Activated naive CD4-positive, alpha-beta T cell treated with anti-CD3 and anti-CD28 coated beads for 36 hours (primary cell): Measurements from ENCODE around the gene MSMO1. TPM values are rescaled to one million over a fixed set of nuclear protein-coding genes. Genes with fewer than 3 reads are reported as not detected.
A peak's percentile ranks its signal among the peaks of the same experiment; 100 is the strongest.

ENCODE experiments used
- CTCF ChIA-PET: fragments of 350-600 bp; sonication (Branson Sonifier 250); formaldehyde crosslinking; loops from one replicate; lab custom pipeline; 2021; ENCODE audit warnings: antibody characterized with exemption; lab: Charles Lee
- DNase-seq: peaks from one replicate; pipeline ENCODE4 v3.0.0-alpha.2; 2020
- H3K27ac Mint-ChIP-seq: one replicate; pipeline ENCODE4 v1.8.0; 2021; ENCODE audit warnings: mild to moderate bottlenecking, mixed read lengths
- H3K27me3 Mint-ChIP-seq: one replicate; pipeline ENCODE4 v1.8.0; 2021; ENCODE audit warnings: low read depth, mixed read lengths
- H3K36me3 Mint-ChIP-seq: one replicate; pipeline ENCODE4 v1.8.0; 2021; ENCODE audit warnings: low read depth, mixed read lengths
- H3K4me1 Mint-ChIP-seq: one replicate; pipeline ENCODE4 v1.8.0; 2021; ENCODE audit warnings: low read depth, mixed read lengths
- H3K4me3 Mint-ChIP-seq: one replicate; pipeline ENCODE4 v1.8.0; 2021; ENCODE audit warnings: mild to moderate bottlenecking, moderate library complexity, mixed read lengths
- H3K9me3 Mint-ChIP-seq: one replicate; pipeline ENCODE4 v1.8.0; 2021; ENCODE audit warnings: mixed read lengths
- intact Hi-C: fragments of 100-400 bp; cut with micrococcal nuclease; formaldehyde crosslinking; loops from one replicate; pipeline ENCODE4 v1.15.1; 2023
- total RNA-seq, 2 experiments: library from RNA; stranded (reverse); gene quantifications; one replicate each; pipeline ENCODE4 v1.2.3, GENCODE V29; 2021

Gene MSMO1
- total RNA-seq, 2 experiments from 2014 or later = 61.2 to 72.1 TPM

DNA sequence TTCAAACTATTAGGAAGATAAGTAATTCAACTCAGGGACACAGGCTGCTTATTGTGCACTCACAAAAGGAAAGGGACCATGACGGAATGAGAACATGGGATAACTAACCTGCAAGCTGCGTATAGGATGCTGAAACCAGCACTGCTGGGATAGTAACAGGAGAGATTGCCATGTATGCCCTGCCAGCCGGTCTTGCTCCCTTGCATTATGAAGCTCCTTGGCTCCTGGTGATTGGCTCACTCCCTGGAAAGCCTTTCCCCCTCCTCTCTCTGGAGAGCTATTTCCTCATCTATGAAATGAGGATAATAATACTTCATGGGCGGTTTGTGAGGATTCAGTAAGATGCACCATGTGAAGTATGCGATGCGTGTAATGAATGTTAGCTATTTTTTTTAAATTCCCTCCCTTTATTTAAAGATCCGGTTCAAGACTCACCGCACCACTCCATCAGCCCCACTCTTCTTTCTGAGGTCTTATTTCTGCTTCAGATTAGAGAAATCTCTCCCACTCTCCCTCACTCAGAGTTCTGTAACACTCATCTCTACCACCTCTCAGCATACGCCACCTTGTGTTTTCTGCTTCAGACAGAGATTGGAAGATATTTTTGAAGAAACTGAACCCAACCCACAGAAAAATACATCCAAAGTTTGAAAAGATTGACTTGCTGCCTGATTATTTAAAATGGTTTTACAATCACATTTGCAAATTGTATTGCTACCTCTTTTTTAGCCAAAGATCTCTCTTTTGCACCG lies 18.4 kb downstream of the MSMO1 start:
- CTCF ChIA-PET = interaction anchor here (1.0 to 1.6 kb wide), 4 partner anchors 12 to 233 kb away, joined by 3 to 11 read pairs (median 4); partner anchors contain the start of gene TMEM192
- H3K4me3 Mint-ChIP-seq = no peak overlapping the region
- intact Hi-C loops = no loop called here
- no peaks in the 10 kb centered on the region for H3K4me1 Mint-ChIP-seq
- H3K27me3 Mint-ChIP-seq = no peaks in the 10 kb centered on the region
- H3K27ac Mint-ChIP-seq = no peak overlapping the region
- DNase-seq = no peak
- H3K9me3 Mint-ChIP-seq = no peaks in the 10 kb centered on the region
- peaks cover 3% of the 10 kb centered on the region for H3K36me3 Mint-ChIP-seq

DNA sequence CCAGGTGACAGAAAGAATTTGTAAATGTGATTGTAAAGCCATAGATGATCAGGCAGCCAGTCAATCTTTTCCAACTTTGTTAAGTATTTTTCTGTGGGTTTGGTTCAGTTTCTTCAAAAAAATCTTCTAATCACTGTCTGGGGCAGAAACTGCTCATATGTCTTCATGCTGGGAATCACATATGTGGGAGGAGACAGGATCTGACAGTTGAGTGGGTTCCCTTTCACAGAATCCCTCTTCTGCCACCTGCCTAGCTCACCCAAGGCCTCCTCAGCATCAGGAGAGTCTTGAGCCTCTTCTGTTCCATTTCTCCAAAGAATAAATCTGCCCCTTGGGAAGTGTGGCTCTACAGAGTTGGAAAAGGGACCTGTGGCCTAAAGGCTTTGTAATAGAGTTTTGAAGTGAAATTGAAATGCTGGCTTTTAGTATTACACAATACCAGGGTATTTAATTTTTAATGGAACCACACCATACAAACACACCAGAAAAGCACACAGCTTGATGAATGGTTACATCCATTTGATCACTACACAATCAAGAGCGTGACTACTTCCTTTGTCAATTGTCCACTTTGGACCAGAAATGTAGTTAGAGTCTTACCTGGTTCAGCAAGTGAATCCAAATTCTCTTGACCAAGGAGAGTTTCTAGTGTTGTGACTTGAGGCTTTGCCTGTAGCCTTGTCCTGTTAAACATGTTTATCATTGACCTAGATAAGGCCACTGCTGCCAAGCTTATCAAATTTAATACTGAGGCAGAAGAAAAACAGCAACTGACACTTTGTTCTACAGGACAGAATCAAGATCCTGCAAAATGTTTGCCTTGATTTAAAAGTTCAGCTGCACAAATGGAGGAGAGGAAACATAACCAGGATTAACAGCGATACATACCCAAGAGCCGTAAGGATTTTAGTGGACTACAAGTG lies 20.4 kb downstream of the MSMO1 start:
- intact Hi-C loops = no loop called here
- no peak overlapping the region for H3K4me3 Mint-ChIP-seq
- no peaks in the 10 kb centered on the region for H3K9me3 Mint-ChIP-seq
- peaks cover 1% of the 10 kb centered on the region for H3K36me3 Mint-ChIP-seq
- CTCF ChIA-PET = interaction anchor here (0.9 to 2.1 kb wide), 4 partner anchors 11 to 217 kb away, joined by 3 to 7 read pairs (median 4); no protein-coding TSS in a partner anchor
- H3K4me1 Mint-ChIP-seq = no peaks in the 10 kb centered on the region
- H3K27ac Mint-ChIP-seq = no peak overlapping the region
- H3K27me3 Mint-ChIP-seq = no peaks in the 10 kb centered on the region
- no peak for DNase-seq

DNA sequence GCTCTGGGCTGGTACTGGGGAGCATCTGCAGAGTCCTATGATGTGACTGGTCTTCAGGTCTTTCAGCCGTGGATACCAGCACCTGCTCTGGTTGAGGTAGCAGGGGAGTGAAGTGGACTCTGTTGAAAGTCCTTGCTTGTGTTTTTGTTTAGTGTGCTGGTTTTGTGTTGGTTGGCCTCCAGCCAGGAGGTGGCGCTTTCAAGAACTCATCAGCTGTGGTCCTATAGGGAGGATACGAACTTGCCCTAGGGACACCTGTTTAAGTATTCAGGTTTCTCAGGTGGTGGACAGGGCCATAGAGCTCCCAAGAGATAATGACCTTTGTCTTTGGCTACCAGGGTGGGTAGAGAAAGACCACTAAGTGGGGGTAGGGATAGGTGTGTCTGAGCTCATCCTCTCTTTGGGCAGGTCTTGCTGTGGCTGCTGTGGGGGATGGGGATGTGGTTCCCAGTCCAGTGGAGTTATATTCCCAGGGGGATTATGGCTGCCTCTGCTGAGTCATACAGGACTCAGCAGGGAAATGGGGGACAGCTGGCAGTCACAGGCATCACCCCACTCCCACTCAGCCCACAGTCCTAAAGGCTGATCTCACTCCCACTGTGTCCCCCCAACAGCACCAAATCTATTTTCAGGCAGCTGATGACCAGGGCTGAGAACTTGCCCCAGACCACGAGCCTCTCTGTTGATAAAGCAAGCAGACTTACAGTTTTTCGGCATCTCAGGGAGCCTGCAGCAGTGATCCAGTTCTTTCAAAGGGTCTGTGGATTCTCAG lies 24.1 kb downstream of the MSMO1 start:
- CTCF ChIA-PET = interaction anchor here (0.7 to 2.4 kb wide), 3 partner anchors 9 to 220 kb away, joined by 3 to 6 read pairs (median 5); no protein-coding TSS in a partner anchor
- Mint-ChIP-seq H3K4me1 (no peaks in the 10 kb centered on the region), H3K27ac (no peak overlapping the region), H3K9me3 (no peaks in the 10 kb centered on the region), H3K36me3 (no peaks in the 10 kb centered on the region), H3K27me3 (peaks cover 7% of the 10 kb centered on the region), H3K4me3 (no peak overlapping the region)
- no peak for DNase-seq
- intact Hi-C loops = no loop called here

DNA sequence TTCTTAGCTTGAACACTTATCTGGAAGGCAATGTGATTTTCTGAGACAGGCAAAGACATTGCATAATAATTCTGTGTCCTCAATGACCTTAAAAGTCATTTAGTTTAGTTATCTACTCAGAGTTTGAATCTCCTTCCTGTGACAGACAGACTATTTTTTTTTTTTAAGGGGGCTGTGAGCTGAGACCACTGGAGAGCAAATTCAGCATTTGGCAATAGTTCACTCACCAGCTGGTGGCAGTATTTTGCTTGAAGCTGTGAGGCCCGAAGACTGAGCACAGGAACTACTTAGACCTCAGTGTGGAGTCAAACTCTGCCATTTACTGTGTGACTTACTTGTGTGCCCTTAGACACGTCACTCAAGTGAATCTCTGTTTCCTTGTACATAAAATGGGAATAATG lies 28.4 kb downstream of the MSMO1 start:
- H3K9me3 Mint-ChIP-seq = no peaks in the 10 kb centered on the region
- no peak overlapping the region for H3K27ac Mint-ChIP-seq
- CTCF ChIA-PET = interaction anchor here (0.6 to 1.9 kb wide), 7 partner anchors 13 to 243 kb away, joined by 3 to 9 read pairs (median 3); partner anchors contain the start of gene TMEM192
- peaks cover 15% of the 10 kb centered on the region for H3K27me3 Mint-ChIP-seq
- H3K36me3 Mint-ChIP-seq = no peaks in the 10 kb centered on the region
- H3K4me1 Mint-ChIP-seq = no peaks in the 10 kb centered on the region
- intact Hi-C loops = loop anchor here (1.0 to 2.0 kb wide), 2 partner anchors 23 to 108 kb away; partner anchors contain the start of gene CPE
- peak; percentile 29 for DNase-seq
- H3K4me3 Mint-ChIP-seq = no peak overlapping the region

DNA sequence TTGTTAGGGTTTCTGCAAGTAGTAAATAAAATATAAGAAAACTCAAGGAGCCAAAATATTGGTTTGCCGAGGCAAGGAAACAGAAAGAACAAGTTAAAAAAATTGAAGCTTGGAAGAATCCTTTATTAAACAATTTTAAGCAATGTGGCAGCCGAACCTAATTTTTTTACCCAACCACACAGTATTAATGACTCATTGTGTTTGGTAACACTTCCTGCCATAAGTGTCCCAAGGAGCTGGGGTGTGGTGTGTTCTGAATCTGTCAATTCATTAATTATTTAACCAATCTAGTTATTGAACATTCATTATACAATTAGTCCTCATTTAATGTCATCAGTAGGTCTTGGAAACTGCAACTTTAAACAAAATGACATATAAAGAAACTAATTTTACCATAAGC lies 32.0 kb downstream of the MSMO1 start:
- DNase-seq = no peak
- intact Hi-C loops = no loop called here
- CTCF ChIA-PET = interaction anchor here (0.7 to 1.6 kb wide), 3 partner anchors 12 to 229 kb away, joined by 3 to 5 read pairs (median 4); partner anchors contain the start of gene CPE
- Mint-ChIP-seq H3K9me3 (no peaks in the 10 kb centered on the region), H3K4me1 (no peaks in the 10 kb centered on the region), H3K27ac (no peak overlapping the region), H3K36me3 (no peaks in the 10 kb centered on the region), H3K4me3 (no peak overlapping the region), H3K27me3 (peaks cover 20% of the 10 kb centered on the region)

DNA sequence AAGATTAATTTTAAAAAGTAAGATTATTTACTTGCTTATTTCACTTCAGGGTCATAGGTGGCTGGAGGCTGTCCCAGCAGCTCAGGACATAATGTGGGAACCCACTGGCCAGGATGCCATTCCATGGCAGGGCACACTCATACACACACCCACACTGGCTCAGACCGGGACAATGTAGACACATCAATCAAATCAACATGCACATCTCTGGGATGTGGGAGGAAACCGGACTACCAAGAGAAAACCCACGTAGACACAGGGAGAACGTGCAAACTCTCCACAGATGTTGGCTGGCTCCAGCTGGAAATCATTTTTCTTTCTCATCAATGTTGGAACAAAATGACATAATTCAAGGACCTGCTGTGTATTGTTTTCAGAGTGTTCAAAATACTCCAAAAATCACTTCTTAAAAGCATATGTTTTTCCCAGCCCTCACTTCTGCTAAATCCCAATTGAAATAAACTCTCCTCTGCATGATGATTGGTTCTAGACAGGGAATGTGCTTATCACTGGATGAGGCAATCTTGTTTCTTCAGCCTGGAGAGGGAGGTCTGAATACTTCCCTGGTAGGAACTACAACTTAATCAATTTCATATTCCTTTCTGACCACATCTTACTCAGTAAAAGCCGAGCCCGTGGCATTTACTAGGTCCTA lies 32.7 kb downstream of the MSMO1 start:
- no peaks in the 10 kb centered on the region for H3K4me1 Mint-ChIP-seq
- DNase-seq = no peak
- CTCF ChIA-PET = interaction anchor here (0.6 to 1.6 kb wide), 4 partner anchors 18 to 247 kb away, joined by 3 to 5 read pairs (median 4); partner anchors contain the start of genes CPE and TMEM192
- H3K27me3 Mint-ChIP-seq = peaks cover 20% of the 10 kb centered on the region
- H3K9me3 Mint-ChIP-seq = no peaks in the 10 kb centered on the region
- H3K4me3 Mint-ChIP-seq = no peak overlapping the region
- intact Hi-C loops = no loop called here
- no peaks in the 10 kb centered on the region for H3K36me3 Mint-ChIP-seq
- H3K27ac Mint-ChIP-seq = no peak overlapping the region

DNA sequence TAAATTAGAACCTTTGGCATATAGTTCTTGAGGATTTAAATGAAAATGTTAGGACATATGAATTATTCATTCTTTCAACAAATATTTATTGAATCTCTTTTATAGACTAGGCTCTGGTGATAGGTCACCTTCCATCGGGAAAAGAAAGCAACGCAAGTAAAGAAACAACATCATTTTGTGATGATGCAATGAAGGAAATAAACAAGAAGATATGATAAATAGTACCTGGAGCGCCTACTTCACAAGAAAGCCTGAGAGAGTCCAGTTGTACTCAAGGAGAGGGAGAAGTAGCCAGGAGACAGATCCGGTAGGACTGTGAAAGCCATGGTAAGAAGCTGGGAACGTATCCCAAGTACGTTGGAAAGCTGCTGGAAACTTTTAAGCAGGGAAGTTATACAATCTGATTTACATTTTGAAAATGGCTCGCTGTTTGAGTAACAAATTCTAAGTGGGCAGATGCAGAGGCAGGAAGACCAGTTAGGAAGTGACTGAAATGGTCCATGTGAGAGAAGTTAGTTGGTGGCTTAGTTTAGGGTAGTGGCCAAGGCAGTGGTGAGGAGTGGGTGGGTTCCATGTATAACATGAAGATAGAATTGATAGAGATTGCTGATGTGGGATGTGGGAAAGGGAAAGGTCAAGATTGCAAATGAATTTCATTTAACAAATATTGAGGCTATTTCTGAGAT lies 33.7 kb downstream of the MSMO1 start:
- Mint-ChIP-seq H3K36me3 (no peaks in the 10 kb centered on the region), H3K4me1 (no peaks in the 10 kb centered on the region), H3K27ac (no peak overlapping the region), H3K4me3 (no peak overlapping the region), H3K9me3 (no peaks in the 10 kb centered on the region), H3K27me3 (peaks cover 16% of the 10 kb centered on the region)
- DNase-seq = no peak
- CTCF ChIA-PET = interaction anchor here (0.6 to 1.1 kb wide), 2 partner anchors 200 to 248 kb away, joined by 3 read pairs; partner anchors contain the start of gene TMEM192
- intact Hi-C loops = no loop called here

DNA sequence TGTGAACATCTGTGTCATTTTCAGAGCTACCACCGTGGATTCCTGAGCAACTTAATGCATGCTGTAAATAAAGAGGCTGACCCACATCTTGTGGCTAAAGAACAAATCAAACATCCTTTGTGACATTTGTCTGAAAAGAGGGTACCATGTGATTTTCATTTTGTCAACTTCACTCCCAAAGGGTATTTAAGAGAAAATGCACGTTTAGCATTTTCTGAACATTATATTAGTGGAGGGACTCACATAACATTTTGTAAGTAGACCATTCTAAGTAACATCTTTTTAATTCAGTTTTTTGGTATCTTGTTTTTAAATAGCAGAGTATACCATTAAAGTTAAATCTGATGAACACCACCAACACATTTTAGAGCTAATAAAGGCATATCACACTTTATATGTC lies 34.3 kb downstream of the MSMO1 start:
- H3K4me3 Mint-ChIP-seq = no peak overlapping the region
- CTCF ChIA-PET = no interaction called here
- H3K27me3 Mint-ChIP-seq = peaks cover 16% of the 10 kb centered on the region
- H3K4me1 Mint-ChIP-seq = no peaks in the 10 kb centered on the region
- no peak for DNase-seq
- no peak overlapping the region for H3K27ac Mint-ChIP-seq
- intact Hi-C loops = no loop called here
- H3K9me3 Mint-ChIP-seq = no peaks in the 10 kb centered on the region
- no peaks in the 10 kb centered on the region for H3K36me3 Mint-ChIP-seq

DNA sequence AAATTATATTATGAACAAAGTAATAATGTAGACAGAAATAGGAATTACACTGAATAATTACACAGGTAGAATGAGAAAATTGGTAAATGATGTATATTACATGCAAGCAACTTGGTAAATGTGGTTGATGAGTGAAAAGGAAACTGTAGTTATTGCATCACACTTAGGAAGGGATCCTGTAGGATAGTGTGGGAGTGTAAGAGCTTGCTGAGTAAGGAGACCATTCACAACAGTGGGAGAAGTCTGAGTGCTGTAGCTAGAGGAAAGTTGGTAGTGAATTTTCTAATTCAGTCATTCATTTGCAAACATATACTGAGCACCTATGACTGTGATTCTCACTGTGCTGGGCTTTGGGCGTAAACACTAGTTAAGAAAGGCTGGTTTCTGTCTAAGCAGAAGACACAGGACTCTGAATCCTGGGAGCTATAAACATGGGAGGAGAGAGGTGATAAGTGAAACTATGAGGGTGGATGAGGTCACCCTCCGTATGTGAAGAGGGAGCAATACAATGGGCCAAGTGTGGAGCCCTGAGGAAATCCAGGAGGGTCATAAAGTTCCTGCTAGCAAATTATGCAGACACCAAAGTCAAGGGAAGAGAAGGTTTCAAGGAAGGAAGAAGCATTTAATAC lies 37.1 kb downstream of the MSMO1 start:
- Mint-ChIP-seq H3K4me3 (no peak overlapping the region), H3K9me3 (no peaks in the 10 kb centered on the region), H3K27ac (no peak overlapping the region), H3K27me3 (peaks cover 14% of the 10 kb centered on the region), H3K4me1 (no peaks in the 10 kb centered on the region), H3K36me3 (no peaks in the 10 kb centered on the region)
- no peak for DNase-seq
- intact Hi-C loops = no loop called here
- CTCF ChIA-PET = interaction anchor here (1.4 kb wide), 1 partner anchor 18 kb away, joined by 3 read pairs; no protein-coding TSS in a partner anchor

DNA sequence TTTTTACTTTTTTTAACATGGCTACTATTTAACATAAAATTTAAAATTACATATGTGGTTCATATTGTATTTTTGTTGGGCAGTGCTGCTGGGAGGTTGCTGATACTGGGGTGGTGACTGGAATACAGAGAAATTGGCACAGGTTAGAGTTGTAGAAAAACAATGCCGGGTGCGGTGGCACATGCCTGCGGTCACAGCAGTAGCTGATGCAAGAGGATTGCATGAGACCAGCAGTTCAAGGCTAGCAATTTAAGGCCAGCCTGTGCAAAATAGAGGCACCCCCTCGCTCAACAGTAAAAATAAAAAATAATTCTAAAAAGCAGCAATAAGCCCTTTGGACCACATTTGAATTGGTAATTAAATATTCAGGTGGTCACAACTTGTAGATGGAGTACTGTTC lies 39.6 kb downstream of the MSMO1 start:
- DNase-seq = no peak
- H3K9me3 Mint-ChIP-seq = no peaks in the 10 kb centered on the region
- no peak overlapping the region for H3K27ac Mint-ChIP-seq
- CTCF ChIA-PET = interaction anchor here (0.9 kb wide), 1 partner anchor 10 kb away, joined by 3 read pairs; no protein-coding TSS in a partner anchor
- H3K4me1 Mint-ChIP-seq = no peaks in the 10 kb centered on the region
- H3K27me3 Mint-ChIP-seq = peaks cover 3% of the 10 kb centered on the region
- H3K4me3 Mint-ChIP-seq = no peak overlapping the region
- intact Hi-C loops = no loop called here
- H3K36me3 Mint-ChIP-seq = no peaks in the 10 kb centered on the region
